ENCODE results near the gene NFKBIB.

GRCh38 chr19:38883286-38883685, 16.5 kb upstream of the NFKBIB start:
- TF ChIP-seq CTCF (IDR thresholded peaks at IDR 0.05) = no peak
- TF ChIP-seq POLR2A (IDR thresholded peaks at IDR 0.05) = no peak
- TF ChIP-seq EP300 (IDR thresholded peaks at IDR 0.05; ENCODE audit: low read depth) = no peak
- TF ChIP-seq POLR2AphosphoS5 (IDR thresholded peaks at IDR 0.05) = no peak
